Measurements from ENCODE around the gene PRKCH.

The PRKCH gene

GRCh38 chr14:61341275-61342206, 20.2 kb downstream of the PRKCH start:
- Mint-ChIP-seq H3K36me3 (ENCODE audit: low read depth) (no peaks in the 10 kb centered on the region), H3K4me3 (no peak overlapping the region), H3K4me1 (peaks cover 8% of the 10 kb centered on the region), H3K9me3 (no peaks in the 10 kb centered on the region), H3K27me3 (ENCODE audit: low read depth, poor library complexity) (peaks cover 10% of the 10 kb centered on the region), H3K27ac (no peak overlapping the region)
- no peak for DNase-seq
- no peak for TF ChIP-seq CTCF (IDR thresholded peaks at IDR 0.05)

- no peak for DNase-seq
- Mint-ChIP-seq H3K4me1 (peaks cover 10% of the 10 kb centered on the region), H3K27ac (no peak overlapping the region), H3K9me3 (no peaks in the 10 kb centered on the region), H3K4me3 (no peak overlapping the region), H3K36me3 (ENCODE audit: low read depth) (no peaks in the 10 kb centered on the region), H3K27me3 (ENCODE audit: low read depth, poor library complexity) (peaks cover 10% of the 10 kb centered on the region)
- TF ChIP-seq CTCF (IDR thresholded peaks at IDR 0.05) = no peak
Measured at GRCh38 chr14:61342486-61342885, 21.1 kb downstream of the PRKCH start.

GRCh38 chr14:61342932-61343331, 21.6 kb downstream of the PRKCH start:
- no peak for DNase-seq
- TF ChIP-seq CTCF (IDR thresholded peaks at IDR 0.05) = no peak
- no peaks in the 10 kb centered on the region for H3K36me3 Mint-ChIP-seq (ENCODE audit: low read depth)
- no peak overlapping the region for H3K4me3 Mint-ChIP-seq
- H3K27me3 Mint-ChIP-seq (ENCODE audit: low read depth, poor library complexity) = peaks cover 13% of the 10 kb centered on the region
- H3K27ac Mint-ChIP-seq = no peak overlapping the region
- H3K4me1 Mint-ChIP-seq = peaks cover 15% of the 10 kb centered on the region
- H3K9me3 Mint-ChIP-seq = no peaks in the 10 kb centered on the region

- no peaks in the 10 kb centered on the region for H3K36me3 Mint-ChIP-seq (ENCODE audit: low read depth)
- peaks cover 13% of the 10 kb centered on the region for H3K27me3 Mint-ChIP-seq (ENCODE audit: low read depth, poor library complexity)
- no peak overlapping the region for H3K27ac Mint-ChIP-seq
- H3K9me3 Mint-ChIP-seq = no peaks in the 10 kb centered on the region
- H3K4me1 Mint-ChIP-seq = peaks cover 20% of the 10 kb centered on the region
- no peak for DNase-seq
- H3K4me3 Mint-ChIP-seq = no peak overlapping the region
- no peak for TF ChIP-seq CTCF (IDR thresholded peaks at IDR 0.05)
Measured at GRCh38 chr14:61343471-61343870, 22.1 kb downstream of the PRKCH start.

GRCh38 chr14:61343991-61344405, 22.6 kb downstream of the PRKCH start:
- Mint-ChIP-seq H3K27me3 (ENCODE audit: low read depth, poor library complexity) (peaks cover 13% of the 10 kb centered on the region), H3K4me3 (no peak overlapping the region), H3K27ac (no peak overlapping the region), H3K9me3 (no peaks in the 10 kb centered on the region), H3K36me3 (ENCODE audit: low read depth) (no peaks in the 10 kb centered on the region), H3K4me1 (peaks cover 24% of the 10 kb centered on the region)
- no peak for DNase-seq
- no peak for TF ChIP-seq CTCF (IDR thresholded peaks at IDR 0.05)

Data from nephron progenitor cell (in vitro differentiated cells).